ENCODE results near the gene APOLD1. TPM values are rescaled to one million over a fixed set of nuclear protein-coding genes. Genes with fewer than 3 reads are reported as not detected.
"Not testable (repeated sequence)": the region's sequence is repeated elsewhere in the genome, so short reads cannot be mapped to it uniquely, and the experiment has no call there.

The APOLD1 gene
- total and polyA plus RNA-seq, 4 donors: 1.4 to 5.1 (median 2.6) TPM

DNA sequence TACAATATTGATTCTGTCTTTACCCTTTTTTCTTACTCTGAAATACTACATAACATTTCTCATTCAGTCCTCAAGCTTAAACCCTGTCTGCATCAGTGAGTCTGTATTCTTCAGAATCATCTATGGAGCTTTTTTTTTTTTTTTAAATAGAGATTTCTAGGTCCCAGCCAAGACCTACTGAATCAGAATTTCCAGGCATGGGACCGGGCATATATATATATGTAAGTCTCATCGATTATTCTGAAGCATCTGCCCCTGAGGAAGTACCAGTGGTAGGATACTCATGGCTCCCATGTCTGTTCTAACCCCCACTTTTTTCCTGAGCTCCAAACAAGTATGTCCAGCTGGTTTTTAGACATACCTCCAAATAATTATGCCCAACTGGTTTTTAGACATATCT is 33.8 kb downstream of the APOLD1 start:
- Histone ChIP-seq H3K36me3 (ENCODE audit: control insufficient read depth in 4 of 4, insufficient read depth in 3 of 4, low read depth in 1 of 4, low read length in 3 of 4) (peaks cover 5 to 33% (median 31%) of the 10 kb centered on the region in 4 donors), H3K9ac (ENCODE audit: low read depth in 1 of 2, low read length in 2 of 2) (no peak overlapping the region), H3K4me1 (ENCODE audit: control insufficient read depth in 4 of 4, insufficient read depth in 4 of 4, low read length in 3 of 4) (peaks cover 0 to 12% (median 3%) of the 10 kb centered on the region in 4 donors), H3K27ac (ENCODE audit: low read depth in 1 of 2, low read length in 2 of 2) (no peak overlapping the region), H3K9me3 (ENCODE audit: control insufficient read depth in 4 of 4, low read length in 3 of 4) (no peaks in the 10 kb centered on the region), H3K27me3 (ENCODE audit: control insufficient read depth in 4 of 4, insufficient read depth in 4 of 4, low read length in 3 of 4) (no peaks in the 10 kb centered on the region), H3K4me3 (ENCODE audit: low read depth in 1 of 3, low read length in 3 of 3) (no peak overlapping the region)
- DNase-seq (ENCODE audit: low spot score): no peak
- 97% methylated on average over 2 of the region's 2 CpGs for WGBS
- TF ChIP-seq HNF4A (conservative IDR thresholded peaks at IDR 0.05) (no peak), RXRA (IDR thresholded peaks at IDR 0.05) (no peak), YY1 (IDR thresholded peaks at IDR 0.05) (no peak), SP1 (IDR thresholded peaks at IDR 0.05) (no peak), GABPA (IDR thresholded peaks at IDR 0.05 in 1 of 2, conservative IDR thresholded peaks at IDR 0.05 in 1 of 2) (no peak), EGR1 (IDR thresholded peaks at IDR 0.05; ENCODE audit: low read depth in 2 of 2) (no peak), ZBTB33 (IDR thresholded peaks at IDR 0.05) (no peak)
- TF ChIP-seq, protein P1, sequence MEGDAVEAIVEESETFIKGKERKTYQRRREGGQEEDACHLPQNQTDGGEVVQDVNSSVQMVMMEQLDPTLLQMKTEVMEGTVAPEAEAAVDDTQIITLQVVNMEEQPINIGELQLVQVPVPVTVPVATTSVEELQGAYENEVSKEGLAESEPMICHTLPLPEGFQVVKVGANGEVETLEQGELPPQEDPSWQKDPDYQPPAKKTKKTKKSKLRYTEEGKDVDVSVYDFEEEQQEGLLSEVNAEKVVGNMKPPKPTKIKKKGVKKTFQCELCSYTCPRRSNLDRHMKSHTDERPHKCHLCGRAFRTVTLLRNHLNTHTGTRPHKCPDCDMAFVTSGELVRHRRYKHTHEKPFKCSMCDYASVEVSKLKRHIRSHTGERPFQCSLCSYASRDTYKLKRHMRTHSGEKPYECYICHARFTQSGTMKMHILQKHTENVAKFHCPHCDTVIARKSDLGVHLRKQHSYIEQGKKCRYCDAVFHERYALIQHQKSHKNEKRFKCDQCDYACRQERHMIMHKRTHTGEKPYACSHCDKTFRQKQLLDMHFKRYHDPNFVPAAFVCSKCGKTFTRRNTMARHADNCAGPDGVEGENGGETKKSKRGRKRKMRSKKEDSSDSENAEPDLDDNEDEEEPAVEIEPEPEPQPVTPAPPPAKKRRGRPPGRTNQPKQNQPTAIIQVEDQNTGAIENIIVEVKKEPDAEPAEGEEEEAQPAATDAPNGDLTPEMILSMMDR (IDR thresholded peaks at IDR 0.05; ENCODE audit: low read depth, low read length, missing input control): no peak

DNA sequence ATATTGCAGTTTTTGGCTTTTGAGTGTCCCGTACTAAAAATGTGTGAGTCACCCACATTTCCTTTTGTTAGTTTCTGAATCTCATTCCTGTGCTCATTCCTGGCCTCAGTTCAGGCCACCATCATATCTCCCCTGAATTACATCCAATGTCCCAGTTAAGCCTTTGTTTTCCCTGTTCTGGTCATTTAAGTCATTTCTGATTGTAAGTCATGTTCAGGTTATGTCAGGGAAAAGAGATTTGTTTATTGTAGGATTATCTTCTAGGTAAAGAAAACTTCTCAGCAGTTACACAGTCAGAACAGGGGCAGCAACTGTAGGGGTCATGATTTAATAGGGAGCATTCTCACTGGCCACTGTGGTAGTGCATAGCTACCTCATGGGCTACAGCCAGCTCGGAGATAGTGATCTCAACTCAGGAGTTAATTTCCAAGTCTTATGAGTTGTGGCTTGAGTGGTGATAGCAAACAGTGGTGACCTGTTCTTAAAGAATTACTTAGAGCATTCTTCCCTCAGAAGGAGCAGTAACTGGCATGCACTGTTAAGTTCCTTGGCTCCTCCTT is 34.4 kb downstream of the APOLD1 start:
- Histone ChIP-seq H3K36me3 (ENCODE audit: control insufficient read depth in 4 of 4, insufficient read depth in 3 of 4, low read depth in 1 of 4, low read length in 3 of 4) (peaks cover 5 to 39% (median 37%) of the 10 kb centered on the region in 4 donors), H3K9ac (ENCODE audit: low read depth in 1 of 2, low read length in 2 of 2) (no peak overlapping the region), H3K4me3 (ENCODE audit: low read depth in 1 of 3, low read length in 3 of 3) (no peak overlapping the region), H3K27ac (ENCODE audit: low read depth in 1 of 2, low read length in 2 of 2) (no peak overlapping the region), H3K9me3 (ENCODE audit: control insufficient read depth in 4 of 4, low read length in 3 of 4) (no peaks in the 10 kb centered on the region), H3K4me1 (ENCODE audit: control insufficient read depth in 4 of 4, insufficient read depth in 4 of 4, low read length in 3 of 4) (peaks cover 0 to 6% (median 0%) of the 10 kb centered on the region in 4 donors), H3K27me3 (ENCODE audit: control insufficient read depth in 4 of 4, insufficient read depth in 4 of 4, low read length in 3 of 4) (no peaks in the 10 kb centered on the region)
- TF ChIP-seq ATF3 (IDR thresholded peaks at IDR 0.05) (no peak), FOXA2 (IDR thresholded peaks at IDR 0.05) (no peak)
- WGBS: 80% methylated on average over 2 of the region's 2 CpGs
- DNase-seq (ENCODE audit: low spot score): no peak

DNA sequence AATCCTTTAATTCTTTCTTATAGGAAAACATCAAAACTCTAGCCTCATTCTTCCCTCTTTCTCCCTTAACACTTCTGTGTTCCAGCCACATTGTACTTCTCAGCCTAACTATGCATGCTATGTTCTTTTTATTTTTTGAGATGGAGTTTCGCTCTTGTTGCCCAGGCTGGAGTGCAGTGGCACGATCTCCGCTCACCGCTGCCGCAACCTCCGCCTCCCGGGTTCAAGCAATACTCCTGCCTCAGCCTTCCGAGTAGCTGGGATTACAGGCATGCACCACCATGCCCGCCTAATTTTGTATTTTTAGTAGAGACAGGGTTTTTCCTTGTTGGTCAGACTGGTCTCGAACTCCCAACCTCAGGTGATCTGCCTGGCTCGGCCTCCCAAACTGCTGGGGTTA is 34.9 kb downstream of the APOLD1 start:
- WGBS: 98% methylated on average over 11 of the region's 11 CpGs
- not testable (repeated sequence) for H3K9ac ChIP-seq (ENCODE audit: low read depth in 1 of 2, low read length in 2 of 2); H3K9me3 ChIP-seq (ENCODE audit: control insufficient read depth in 4 of 4, low read length in 3 of 4); H3K4me3 ChIP-seq (ENCODE audit: low read depth in 1 of 3, low read length in 3 of 3); H3K27me3 ChIP-seq (ENCODE audit: control insufficient read depth in 4 of 4, insufficient read depth in 4 of 4, low read length in 3 of 4); H3K27ac ChIP-seq (ENCODE audit: low read depth in 1 of 2, low read length in 2 of 2); H3K4me1 ChIP-seq (ENCODE audit: control insufficient read depth in 4 of 4, insufficient read depth in 4 of 4, low read length in 3 of 4); DNase-seq (ENCODE audit: low spot score)
- peaks cover 4 to 45% (median 41%) of the 10 kb centered on the region in 4 donors for H3K36me3 ChIP-seq (ENCODE audit: control insufficient read depth in 4 of 4, insufficient read depth in 3 of 4, low read depth in 1 of 4, low read length in 3 of 4)

Measured in liver (tissue), 9 donors.